MM.1S (cell line): Measurements from ENCODE around the gene OASL.
A peak's percentile ranks its signal among the peaks of the same experiment; 100 is the strongest.

Experiments used
- DNase-seq: peaks from one replicate; pipeline ENCODE4 v3.0.0-alpha.2; 2015
- H2AFZ ChIP-seq: fragments of 300-600 bp; sonication (generic); 2 replicates; pipeline ENCODE4 v1.6.0; 2016; ENCODE audit warnings: antibody characterized with exemption, low read length
- H3F3A ChIP-seq: fragments of 300-600 bp; sonication (generic); 2 replicates; pipeline ENCODE4 v1.6.1; 2016; ENCODE audit warnings: mild to moderate bottlenecking, antibody characterized with exemption, low read length, moderate library complexity, mixed read lengths; ENCODE audit not compliant: insufficient read depth
- H3K27ac ChIP-seq: fragments of 300-600 bp; sonication (generic); 2 replicates; pipeline ENCODE4 v1.5.1; 2016; ENCODE audit warnings: mild to moderate bottlenecking, low read length
- H3K27me3 ChIP-seq: fragments of 300-600 bp; sonication (generic); replicated peaks from 2 replicates; pipeline ENCODE4 v1.6.0; 2016; ENCODE audit warnings: low read length; ENCODE audit not compliant: insufficient read depth
- H3K36me3 ChIP-seq: fragments of 300-600 bp; sonication (generic); replicated peaks from 2 replicates; pipeline ENCODE4 v1.6.1; 2016; ENCODE audit warnings: mild to moderate bottlenecking, low read length, mixed read lengths; ENCODE audit not compliant: insufficient read depth
- H3K4me1 ChIP-seq: fragments of 300-600 bp; sonication (generic); 2 replicates; pipeline ENCODE4 v1.6.1; 2016; ENCODE audit warnings: low read length, mixed read lengths
- H3K4me2 ChIP-seq: fragments of 300-600 bp; sonication (generic); 2 replicates; pipeline ENCODE4 v1.6.0; 2016; ENCODE audit warnings: low read depth, low read length
- H3K4me3 ChIP-seq: fragments of 300-600 bp; sonication (generic); 2 replicates; pipeline ENCODE4 v1.5.1; 2016; ENCODE audit warnings: low read length, mixed read lengths
- H3K79me2 ChIP-seq: fragments of 300-600 bp; sonication (generic); 2 replicates; pipeline ENCODE4 v1.6.1; 2016; ENCODE audit warnings: mixed run types, low read length, mixed read lengths
- H3K9ac ChIP-seq: fragments of 300-600 bp; sonication (generic); 2 replicates; pipeline ENCODE4 v1.6.1; 2016; ENCODE audit warnings: low read length, mixed read lengths
- H3K9me2 ChIP-seq: fragments of 300-600 bp; sonication (generic); replicated peaks from 2 replicates; pipeline ENCODE4 v1.6.1; 2016; ENCODE audit warnings: mild to moderate bottlenecking, low read length, mixed read lengths; ENCODE audit not compliant: insufficient read depth
- H3K9me3 ChIP-seq: fragments of 300-600 bp; sonication (generic); replicated peaks from 2 replicates; pipeline ENCODE4 v1.6.1; 2016; ENCODE audit warnings: mild to moderate bottlenecking, low read length, mixed read lengths; ENCODE audit not compliant: insufficient read depth
- H4K20me1 ChIP-seq: fragments of 300-600 bp; sonication (generic); 2 replicates; pipeline ENCODE4 v1.6.1; 2016; ENCODE audit warnings: mild to moderate bottlenecking, low read length, moderate library complexity, mixed read lengths; ENCODE audit not compliant: insufficient read depth
- EZH2 ChIP-seq: fragments of 300-600 bp; sonication (generic); optimal IDR thresholded peaks from 2 replicates; pipeline ENCODE3; 2017; ENCODE audit warnings: low read depth, mild to moderate bottlenecking, antibody characterized with exemption, low read length, mixed read lengths
- EZH2phosphoT487 ChIP-seq: fragments of 300-600 bp; sonication (generic); IDR thresholded peaks from 2 replicates; pipeline ENCODE4 v1.6.1; 2018; ENCODE audit warnings: antibody characterized with exemption, low read length
- TF ChIP-seq, protein P1 (sequence below): fragments of 300-600 bp; sonication (generic); IDR thresholded peaks from 2 replicates; pipeline ENCODE4 v1.5.1; 2016; ENCODE audit warnings: antibody characterized with exemption, low read length, mixed read lengths

OASL gene

GRCh38 chr12:121060149-121061001 is 21.3 kb upstream of the OASL start:
- Histone ChIP-seq H3K4me3 (peak overlapping the region; percentile 62), H3K27ac (peak overlapping the region; percentile 88), H2AFZ (peak overlapping the region; percentile 90)

DNA sequence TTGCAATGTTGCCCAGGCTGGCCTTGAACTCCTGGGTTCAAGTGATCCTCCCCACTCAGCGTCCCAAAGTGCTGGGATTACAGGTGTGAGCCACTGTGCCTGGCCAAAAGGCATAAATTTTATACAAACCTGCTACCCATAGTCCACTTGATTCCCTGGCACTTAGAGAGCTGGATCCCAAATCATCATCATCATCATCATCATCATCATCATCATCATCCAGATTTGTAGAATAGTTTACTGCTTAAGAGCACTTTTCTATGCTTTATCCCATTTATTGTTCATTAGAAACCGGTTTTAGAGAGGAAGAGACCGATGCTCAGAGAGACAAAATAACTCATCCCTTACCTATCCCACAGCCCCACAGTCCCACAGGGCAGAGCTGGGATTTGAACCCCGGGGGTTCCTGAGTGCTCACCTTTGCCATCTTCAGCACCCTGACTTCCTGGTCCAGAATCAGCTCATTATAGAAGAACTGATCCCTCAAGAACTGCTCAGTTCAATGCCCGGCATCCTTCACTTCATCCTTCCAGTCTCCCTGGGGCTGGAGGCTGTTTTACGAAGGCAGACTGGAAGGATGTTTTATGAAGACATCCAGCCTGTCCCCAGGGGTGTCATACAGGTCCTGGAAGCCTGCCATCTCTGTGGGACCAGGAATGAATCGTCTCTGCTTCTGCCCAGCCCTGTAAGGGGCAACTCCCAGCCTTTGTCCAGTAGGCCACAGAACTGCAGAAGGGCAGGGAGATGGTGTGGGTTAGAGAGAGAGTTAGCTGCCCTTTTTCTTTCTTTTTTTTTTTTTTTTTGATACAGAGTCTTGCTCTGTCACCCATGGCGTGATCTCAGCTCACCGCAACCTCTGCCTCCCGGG is 20.2 kb upstream of the OASL start:
- Histone ChIP-seq H3K9ac (peak overlapping the region; percentile 73; the same call in 1 of the 2 replicates), H3K9me2 (no peaks in the 10 kb centered on the region), H3F3A (peaks cover 5% of the 10 kb centered on the region; the same call in 1 of the 2 replicates), H3K4me2 (peak overlapping the region; percentile 87; the same call in 1 of the 2 replicates), H3K4me3 (no peak overlapping the region), H2AFZ (peak overlapping the region; percentile 90), H3K36me3 (no peaks in the 10 kb centered on the region), H4K20me1 (no peaks in the 10 kb centered on the region), H3K9me3 (no peaks in the 10 kb centered on the region), H3K27ac (peak overlapping the region; percentile 88; the same call in 1 of the 2 replicates), H3K27me3 (no peaks in the 10 kb centered on the region), H3K4me1 (no peaks in the 10 kb centered on the region), H3K79me2 (no peaks in the 10 kb centered on the region)
- DNase-seq: no peak
- TF ChIP-seq EZH2: no peak
- TF ChIP-seq, protein P1, sequence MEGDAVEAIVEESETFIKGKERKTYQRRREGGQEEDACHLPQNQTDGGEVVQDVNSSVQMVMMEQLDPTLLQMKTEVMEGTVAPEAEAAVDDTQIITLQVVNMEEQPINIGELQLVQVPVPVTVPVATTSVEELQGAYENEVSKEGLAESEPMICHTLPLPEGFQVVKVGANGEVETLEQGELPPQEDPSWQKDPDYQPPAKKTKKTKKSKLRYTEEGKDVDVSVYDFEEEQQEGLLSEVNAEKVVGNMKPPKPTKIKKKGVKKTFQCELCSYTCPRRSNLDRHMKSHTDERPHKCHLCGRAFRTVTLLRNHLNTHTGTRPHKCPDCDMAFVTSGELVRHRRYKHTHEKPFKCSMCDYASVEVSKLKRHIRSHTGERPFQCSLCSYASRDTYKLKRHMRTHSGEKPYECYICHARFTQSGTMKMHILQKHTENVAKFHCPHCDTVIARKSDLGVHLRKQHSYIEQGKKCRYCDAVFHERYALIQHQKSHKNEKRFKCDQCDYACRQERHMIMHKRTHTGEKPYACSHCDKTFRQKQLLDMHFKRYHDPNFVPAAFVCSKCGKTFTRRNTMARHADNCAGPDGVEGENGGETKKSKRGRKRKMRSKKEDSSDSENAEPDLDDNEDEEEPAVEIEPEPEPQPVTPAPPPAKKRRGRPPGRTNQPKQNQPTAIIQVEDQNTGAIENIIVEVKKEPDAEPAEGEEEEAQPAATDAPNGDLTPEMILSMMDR: no peak
- TF ChIP-seq EZH2phosphoT487: no peak

More at GRCh38 chr12:121060149-121061001, 21.3 kb upstream of the OASL start:
- Histone ChIP-seq H3F3A (peaks cover 5% of the 10 kb centered on the region; the same call in 1 of the 2 replicates), H3K4me2 (peak overlapping the region; percentile 87), H3K9ac (peak overlapping the region; percentile 73), H3K9me2 (no peaks in the 10 kb centered on the region), H3K79me2 (no peaks in the 10 kb centered on the region), H3K36me3 (no peaks in the 10 kb centered on the region), H3K27me3 (no peaks in the 10 kb centered on the region), H3K4me1 (no peaks in the 10 kb centered on the region), H4K20me1 (no peaks in the 10 kb centered on the region), H3K9me3 (no peaks in the 10 kb centered on the region)
- no peak for TF ChIP-seq EZH2phosphoT487
- TF ChIP-seq, protein P1: peak; percentile 37
- TF ChIP-seq EZH2: no peak
- peak; percentile 80 for DNase-seq

- no peaks in the 10 kb centered on the region for H3K27me3 ChIP-seq
- H2AFZ ChIP-seq: no peak overlapping the region
- H3K4me2 ChIP-seq: no peak overlapping the region
Observed at GRCh38 chr12:121057794-121058193, 18.7 kb upstream of the OASL start.

More at GRCh38 chr12:121057794-121058193, 18.7 kb upstream of the OASL start:
- H3K9me2 ChIP-seq: no peaks in the 10 kb centered on the region
- H4K20me1 ChIP-seq: no peaks in the 10 kb centered on the region
- no peaks in the 10 kb centered on the region for H3K36me3 ChIP-seq
- H3K79me2 ChIP-seq: no peaks in the 10 kb centered on the region
- no peak for TF ChIP-seq EZH2
- TF ChIP-seq, protein P1: no peak
- TF ChIP-seq EZH2phosphoT487: no peak
- H3K27ac ChIP-seq: no peak overlapping the region
- no peak for DNase-seq
- peaks cover 5% of the 10 kb centered on the region; the same call in 1 of the 2 replicates for H3F3A ChIP-seq
- H3K9me3 ChIP-seq: no peaks in the 10 kb centered on the region
- H3K9ac ChIP-seq: no peak overlapping the region
- no peak overlapping the region for H3K4me3 ChIP-seq
- H3K4me1 ChIP-seq: no peaks in the 10 kb centered on the region
